ENCODE results near the gene CORO2B.
"Not testable (repeated sequence)": the region's sequence is repeated elsewhere in the genome, so short reads cannot be mapped to it uniquely, and the experiment has no call there.

The CORO2B gene

DNA sequence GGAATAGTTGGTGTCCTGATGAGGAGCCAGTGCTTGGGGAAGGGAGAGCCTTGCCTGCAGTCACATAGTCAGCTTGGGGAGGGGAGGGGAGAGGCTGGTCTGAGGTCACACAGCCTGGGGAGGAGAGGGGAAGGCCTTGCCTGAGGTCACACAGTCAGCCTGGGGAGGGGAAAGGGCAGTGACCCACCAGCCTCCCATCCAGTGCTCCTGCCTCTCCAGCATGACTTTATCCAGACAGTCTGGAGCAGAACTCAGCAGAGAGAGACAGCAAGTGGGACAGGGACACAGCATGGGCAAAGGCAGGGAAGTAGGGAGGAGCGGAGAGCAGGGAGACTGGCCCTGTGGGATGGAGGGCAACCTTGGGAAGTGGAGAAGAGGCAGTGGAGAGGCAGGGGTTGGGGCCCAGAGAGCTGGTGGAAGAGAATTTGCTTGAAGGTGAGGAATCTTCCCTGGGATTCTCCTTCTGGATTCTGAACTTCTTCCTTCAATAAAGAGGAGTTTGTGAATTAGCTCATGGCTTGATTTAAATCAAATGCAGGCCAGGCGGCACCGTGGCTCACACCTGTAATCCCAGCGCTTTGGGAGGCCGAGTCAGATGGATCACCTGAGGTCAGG lies 64.5 kb downstream of the CORO2B start:
- no peak for TF ChIP-seq CTCF (IDR thresholded peaks at IDR 0.05; ENCODE audit: borderline replicate concordance, control extremely low read depth, extremely low read depth, insufficient read depth, missing control alignments)
- DNase-seq (ENCODE audit: low spot score) = no peak
- in situ Hi-C loops (cut with MboI; ENCODE audit: low sequenced_read_pairs, unreplicated experiment) = no loop called here

DNA sequence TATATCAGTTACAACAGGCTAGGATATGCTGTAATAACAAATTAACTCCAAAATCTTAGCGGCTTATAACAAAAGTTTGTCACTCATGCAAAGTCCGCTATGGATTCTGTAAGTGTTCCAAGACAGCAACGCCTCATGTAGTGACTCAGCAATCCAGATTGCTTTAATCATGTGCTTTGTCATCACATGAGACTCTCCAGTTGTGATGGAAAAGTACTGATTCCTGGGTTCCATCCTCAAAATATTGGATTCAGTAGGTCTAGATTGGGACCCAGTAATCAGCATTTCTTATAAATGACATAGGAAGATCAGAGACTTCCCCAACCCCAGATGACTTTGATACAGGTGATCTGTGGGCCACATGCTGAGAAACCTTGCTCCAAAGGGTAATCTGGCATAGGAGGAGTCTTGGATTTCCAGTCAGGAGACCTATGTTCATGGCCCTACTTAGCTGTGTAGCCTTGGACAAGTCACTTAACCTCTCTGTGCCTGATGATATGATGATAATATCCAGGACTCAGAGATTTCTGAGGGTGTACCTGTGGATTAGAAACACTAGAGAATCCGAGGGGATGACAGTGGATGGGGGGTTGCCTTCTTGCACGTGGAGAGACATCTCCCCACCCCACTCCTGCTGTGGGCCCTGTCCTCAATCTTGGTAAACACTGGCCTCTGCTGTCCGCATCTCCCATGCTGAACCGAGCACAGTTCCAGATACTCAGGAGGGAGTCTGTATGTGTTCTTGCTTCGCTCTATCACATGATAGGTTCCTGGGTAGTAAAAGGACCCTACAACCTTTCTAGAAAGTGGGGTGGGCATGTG lies 65.5 kb downstream of the CORO2B start:
- TF ChIP-seq CTCF (IDR thresholded peaks at IDR 0.05; ENCODE audit: borderline replicate concordance, control extremely low read depth, extremely low read depth, insufficient read depth, missing control alignments) = no peak
- no peak for DNase-seq (ENCODE audit: low spot score)
- in situ Hi-C loops (cut with MboI; ENCODE audit: low sequenced_read_pairs, unreplicated experiment) = no loop called here

- no peak for TF ChIP-seq CTCF (IDR thresholded peaks at IDR 0.05; ENCODE audit: borderline replicate concordance, control extremely low read depth, extremely low read depth, insufficient read depth, missing control alignments)
- no peak for DNase-seq (ENCODE audit: low spot score)
- in situ Hi-C loops (cut with MboI; ENCODE audit: low sequenced_read_pairs, unreplicated experiment) = no loop called here
Observed at GRCh38 chr15:68644996-68645395, 66.2 kb downstream of the CORO2B start.

- in situ Hi-C loops (cut with MboI; ENCODE audit: low sequenced_read_pairs, unreplicated experiment) = no loop called here
- no peak for DNase-seq (ENCODE audit: low spot score)
- no peak for TF ChIP-seq CTCF (IDR thresholded peaks at IDR 0.05; ENCODE audit: borderline replicate concordance, control extremely low read depth, extremely low read depth, insufficient read depth, missing control alignments)
Observed at GRCh38 chr15:68646156-68646555, 67.4 kb downstream of the CORO2B start.

DNA sequence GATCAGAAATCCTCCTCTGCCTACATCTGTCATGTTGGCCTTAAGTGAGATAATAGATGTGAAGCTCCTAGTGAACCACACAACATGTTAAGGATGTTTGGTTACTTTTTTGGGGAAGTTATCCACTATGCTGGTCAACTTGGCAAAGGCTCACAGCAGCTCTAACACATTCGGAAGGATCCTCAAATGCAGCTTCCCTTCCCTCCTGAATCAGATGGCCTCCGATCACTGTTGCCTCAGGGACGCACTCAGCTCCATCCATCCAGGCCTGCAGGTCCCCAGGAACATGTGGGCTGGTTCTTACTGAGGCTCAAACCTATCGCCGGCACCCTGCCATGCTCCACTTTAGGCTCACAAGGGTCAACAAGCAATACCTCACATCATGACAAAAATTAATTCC lies 67.9 kb downstream of the CORO2B start:
- in situ Hi-C loops (cut with MboI; ENCODE audit: low sequenced_read_pairs, unreplicated experiment) = no loop called here
- no peak for DNase-seq (ENCODE audit: low spot score)
- no peak for TF ChIP-seq CTCF (IDR thresholded peaks at IDR 0.05; ENCODE audit: borderline replicate concordance, control extremely low read depth, extremely low read depth, insufficient read depth, missing control alignments)

GRCh38 chr15:68647361-68647760 lies 68.6 kb downstream of the CORO2B start:
- in situ Hi-C loops (cut with MboI; ENCODE audit: low sequenced_read_pairs, unreplicated experiment); DNase-seq (ENCODE audit: low spot score): not testable (repeated sequence)
